Peyer's patch (tissue), 4 donors: ENCODE results near the gene FNDC11.

Source experiments
- CTCF ChIP-seq, 6 experiments: fragments of 450-650 bp in 4 of 6; fragments of 200-600 bp in 2 of 6; sonication (generic) in 1 of 6; IDR thresholded peaks; one replicate each; pipeline ENCODE4 v1.5.1; 2017 to 2019; ENCODE audit warnings: antibody characterized with exemption in 6 of 6, mild to moderate bottlenecking in 3 of 6, moderate library complexity in 1 of 6
- POLR2A ChIP-seq, 2 donors: fragments of 450-650 bp; IDR thresholded peaks; one replicate each; pipeline ENCODE4 v1.5.1; 2017; ENCODE audit warnings: antibody characterized with exemption in 2 of 2, mild to moderate bottlenecking in 2 of 2, moderate library complexity in 2 of 2

- TF ChIP-seq POLR2A (IDR thresholded peaks at IDR 0.05): no peak
- TF ChIP-seq CTCF (IDR thresholded peaks at IDR 0.05): no peak
Observed at GRCh38 chr20:63540417-63541186, 13.4 kb upstream of the FNDC11 start.
